DMS153 (cell line): ENCODE measurements around the gene SLC39A2.

Experiments
- DNase-seq: peaks from one replicate; lab custom pipeline; 2025; lab: John Stamatoyannopoulos, UW

Gene SLC39A2

DNA sequence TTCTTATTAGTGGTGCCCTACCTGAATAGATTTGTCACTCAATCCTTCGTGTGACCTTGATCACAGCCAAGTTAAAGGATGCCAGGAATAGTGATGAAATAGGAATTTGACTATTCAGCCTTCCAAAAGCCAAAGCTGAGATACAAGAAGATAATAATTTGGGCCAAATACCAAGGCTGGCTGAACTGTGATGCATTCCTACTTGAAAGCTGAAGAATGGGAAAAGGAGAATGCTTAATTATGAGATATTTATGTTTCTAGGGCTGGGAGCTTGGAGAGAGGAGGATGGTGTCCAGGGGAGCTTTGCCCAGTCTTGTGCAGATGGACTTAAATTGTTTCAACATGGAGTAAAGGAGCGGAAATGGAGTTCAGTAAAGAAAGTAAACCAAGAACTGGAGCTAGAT is 48.3 kb downstream of the SLC39A2 start:
- no peak for DNase-seq

DNA sequence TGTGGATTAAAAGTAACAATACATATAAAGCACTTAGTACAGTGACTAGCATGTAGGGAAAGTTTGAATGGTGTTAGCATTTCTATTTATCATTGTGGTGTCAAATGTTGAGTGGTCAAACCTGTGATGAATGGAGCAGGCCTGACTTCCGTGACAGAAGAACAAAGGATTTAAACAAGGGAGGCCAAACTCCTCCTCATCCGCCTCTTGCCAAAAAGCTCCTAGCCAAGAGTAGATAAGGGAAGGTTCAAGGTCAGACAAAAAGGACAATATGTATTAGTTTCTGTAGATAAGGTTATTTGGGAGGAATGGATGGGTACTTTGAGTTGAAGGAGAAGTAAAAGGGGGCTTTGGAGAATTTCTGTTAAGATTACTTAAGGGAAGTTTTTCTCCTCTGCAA is 49.5 kb downstream of the SLC39A2 start:
- DNase-seq, result no peak

DNA sequence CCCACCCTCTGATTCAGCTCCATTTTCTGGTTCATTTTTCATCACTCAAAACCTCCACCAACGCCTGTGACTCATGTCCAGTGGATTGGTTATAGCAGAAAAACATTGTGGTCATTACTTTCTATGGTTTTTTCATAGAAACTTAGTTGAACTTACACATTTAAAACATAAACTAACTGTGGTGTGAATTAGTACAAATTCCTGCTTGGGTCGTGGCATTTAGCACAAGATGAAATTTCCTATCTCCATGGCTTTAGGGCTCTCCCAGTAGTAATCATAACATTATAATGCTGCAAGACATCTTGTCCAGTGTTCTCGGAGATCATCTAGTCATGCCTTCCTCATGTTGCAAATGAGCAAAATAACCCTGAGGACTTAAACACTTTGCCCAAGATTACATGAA is 50.2 kb downstream of the SLC39A2 start:
- DNase-seq, result no peak

DNA sequence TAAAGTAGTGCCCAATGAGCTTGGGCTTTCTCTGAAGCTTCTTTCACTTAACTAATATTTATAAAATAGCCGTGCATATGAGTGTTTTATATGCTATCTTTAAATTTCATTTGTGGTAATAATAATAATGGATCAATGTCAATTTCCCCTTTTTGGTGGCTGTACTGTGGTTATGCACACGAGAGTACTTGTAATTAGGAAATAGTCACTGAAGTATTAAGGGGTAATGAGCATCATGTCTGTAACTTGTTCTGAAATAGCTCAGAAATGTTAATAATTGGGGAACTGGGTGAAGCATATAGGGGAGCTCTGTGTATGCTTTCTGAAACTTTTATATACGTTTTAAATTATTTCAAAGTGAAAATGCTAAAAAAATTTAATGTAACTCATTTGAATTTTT is 51.5 kb downstream of the SLC39A2 start:
- DNase-seq, result no peak
